ENCODE measurements around the gene HSPA4L.
A peak's percentile ranks its signal among the peaks of the same experiment; 100 is the strongest.

Gene HSPA4L

GRCh38 chr4:127788517-127788916, 6.4 kb downstream of the HSPA4L start:
- TF ChIP-seq EZH2 (IDR thresholded peaks at IDR 0.05; ENCODE audit: borderline replicate concordance, low read length): no peak
- TF ChIP-seq, protein P1, sequence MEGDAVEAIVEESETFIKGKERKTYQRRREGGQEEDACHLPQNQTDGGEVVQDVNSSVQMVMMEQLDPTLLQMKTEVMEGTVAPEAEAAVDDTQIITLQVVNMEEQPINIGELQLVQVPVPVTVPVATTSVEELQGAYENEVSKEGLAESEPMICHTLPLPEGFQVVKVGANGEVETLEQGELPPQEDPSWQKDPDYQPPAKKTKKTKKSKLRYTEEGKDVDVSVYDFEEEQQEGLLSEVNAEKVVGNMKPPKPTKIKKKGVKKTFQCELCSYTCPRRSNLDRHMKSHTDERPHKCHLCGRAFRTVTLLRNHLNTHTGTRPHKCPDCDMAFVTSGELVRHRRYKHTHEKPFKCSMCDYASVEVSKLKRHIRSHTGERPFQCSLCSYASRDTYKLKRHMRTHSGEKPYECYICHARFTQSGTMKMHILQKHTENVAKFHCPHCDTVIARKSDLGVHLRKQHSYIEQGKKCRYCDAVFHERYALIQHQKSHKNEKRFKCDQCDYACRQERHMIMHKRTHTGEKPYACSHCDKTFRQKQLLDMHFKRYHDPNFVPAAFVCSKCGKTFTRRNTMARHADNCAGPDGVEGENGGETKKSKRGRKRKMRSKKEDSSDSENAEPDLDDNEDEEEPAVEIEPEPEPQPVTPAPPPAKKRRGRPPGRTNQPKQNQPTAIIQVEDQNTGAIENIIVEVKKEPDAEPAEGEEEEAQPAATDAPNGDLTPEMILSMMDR (IDR thresholded peaks at IDR 0.05; ENCODE audit: low read length): peak; percentile 61
- Histone ChIP-seq H4K20me1 (ENCODE audit: insufficient read depth, low read length) (no peaks in the 10 kb centered on the region), H3K27me3 (ENCODE audit: insufficient read depth, low read length) (no peaks in the 10 kb centered on the region), H3K9me2 (ENCODE audit: low read depth, low read length) (no peaks in the 10 kb centered on the region), H2AFZ (ENCODE audit: low read length) (no peak overlapping the region), H3K4me1 (ENCODE audit: insufficient read depth, low read length, severe bottlenecking) (peaks cover 12% of the 10 kb centered on the region), H3F3A (ENCODE audit: insufficient read depth, low read length) (no peaks in the 10 kb centered on the region), H3K79me2 (ENCODE audit: insufficient read depth, low read length) (no peaks in the 10 kb centered on the region), H3K36me3 (ENCODE audit: insufficient read depth, low read length) (no peaks in the 10 kb centered on the region), H3K9me3 (ENCODE audit: low read length) (no peaks in the 10 kb centered on the region), H3K4me3 (ENCODE audit: low read depth, low read length, poor library complexity, severe bottlenecking) (no peak overlapping the region), H3K27ac (ENCODE audit: low read depth, low read length, poor library complexity, severe bottlenecking) (no peak overlapping the region), H3K9ac (ENCODE audit: low read length) (no peak overlapping the region), H3K4me2 (ENCODE audit: low read length) (no peak overlapping the region)

- Histone ChIP-seq H3K27ac (ENCODE audit: low read depth, low read length, poor library complexity, severe bottlenecking) (no peak overlapping the region), H3K27me3 (ENCODE audit: insufficient read depth, low read length) (no peaks in the 10 kb centered on the region), H3K9me2 (ENCODE audit: low read depth, low read length) (no peaks in the 10 kb centered on the region), H3K36me3 (ENCODE audit: insufficient read depth, low read length) (no peaks in the 10 kb centered on the region), H3K9me3 (ENCODE audit: low read length) (no peaks in the 10 kb centered on the region), H3K4me1 (ENCODE audit: insufficient read depth, low read length, severe bottlenecking) (no peaks in the 10 kb centered on the region), H2AFZ (ENCODE audit: low read length) (no peak overlapping the region), H3K9ac (ENCODE audit: low read length) (no peak overlapping the region), H3K4me3 (ENCODE audit: low read depth, low read length, poor library complexity, severe bottlenecking) (no peak overlapping the region), H3F3A (ENCODE audit: insufficient read depth, low read length) (no peaks in the 10 kb centered on the region), H4K20me1 (ENCODE audit: insufficient read depth, low read length) (no peaks in the 10 kb centered on the region), H3K4me2 (ENCODE audit: low read length) (no peak overlapping the region), H3K79me2 (ENCODE audit: insufficient read depth, low read length) (no peaks in the 10 kb centered on the region; the same call in 1 of the 2 replicates)
- TF ChIP-seq EZH2 (IDR thresholded peaks at IDR 0.05; ENCODE audit: borderline replicate concordance, low read length): no peak
- TF ChIP-seq, protein P1 (IDR thresholded peaks at IDR 0.05; ENCODE audit: low read length): no peak
Observed at GRCh38 chr4:127791391-127791790, 9.3 kb downstream of the HSPA4L start.

- no peak overlapping the region for H3K4me2 ChIP-seq (ENCODE audit: low read length)
- H3K4me1 ChIP-seq (ENCODE audit: insufficient read depth, low read length, severe bottlenecking): no peaks in the 10 kb centered on the region
- no peak overlapping the region for H2AFZ ChIP-seq (ENCODE audit: low read length)
- H3K36me3 ChIP-seq (ENCODE audit: insufficient read depth, low read length): no peaks in the 10 kb centered on the region
- no peak for TF ChIP-seq EZH2 (IDR thresholded peaks at IDR 0.05; ENCODE audit: borderline replicate concordance, low read length)
- no peak overlapping the region for H3K9ac ChIP-seq (ENCODE audit: low read length)
- no peaks in the 10 kb centered on the region for H3F3A ChIP-seq (ENCODE audit: insufficient read depth, low read length)
- H3K79me2 ChIP-seq (ENCODE audit: insufficient read depth, low read length): no peaks in the 10 kb centered on the region; the same call in 1 of the 2 replicates
- no peaks in the 10 kb centered on the region for H3K9me3 ChIP-seq (ENCODE audit: low read length)
- no peaks in the 10 kb centered on the region for H3K27me3 ChIP-seq (ENCODE audit: insufficient read depth, low read length)
- H3K27ac ChIP-seq (ENCODE audit: low read depth, low read length, poor library complexity, severe bottlenecking): no peak overlapping the region
- no peak overlapping the region for H3K4me3 ChIP-seq (ENCODE audit: low read depth, low read length, poor library complexity, severe bottlenecking)
- H3K9me2 ChIP-seq (ENCODE audit: low read depth, low read length): no peaks in the 10 kb centered on the region
- H4K20me1 ChIP-seq (ENCODE audit: insufficient read depth, low read length): no peaks in the 10 kb centered on the region
Observed at GRCh38 chr4:127793528-127793927, 11.4 kb downstream of the HSPA4L start.

DNA sequence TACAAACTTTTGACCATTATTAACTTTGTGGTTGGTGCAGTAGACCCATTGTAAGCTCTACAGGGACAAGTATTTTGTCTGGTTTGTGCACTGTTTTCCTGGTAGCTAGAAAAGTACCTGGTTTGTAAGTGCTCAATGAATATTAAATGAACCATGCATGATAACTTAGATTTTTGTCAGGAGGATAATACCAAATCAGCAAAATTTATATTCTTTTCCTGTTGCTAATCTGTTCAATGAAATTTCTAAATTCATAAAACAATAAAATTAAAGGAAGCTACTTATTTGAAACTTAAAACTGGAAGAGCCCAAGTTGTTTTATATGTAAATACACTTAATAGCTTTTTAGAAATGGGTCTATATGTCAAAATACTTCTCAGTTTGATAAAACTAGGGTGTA, 17.6 kb downstream of the HSPA4L start:
- Histone ChIP-seq H3K4me1 (ENCODE audit: insufficient read depth, low read length, severe bottlenecking) (no peaks in the 10 kb centered on the region), H3K9ac (ENCODE audit: low read length) (no peak overlapping the region), H3K9me2 (ENCODE audit: low read depth, low read length) (no peaks in the 10 kb centered on the region), H3K4me2 (ENCODE audit: low read length) (no peak overlapping the region), H3K79me2 (ENCODE audit: insufficient read depth, low read length) (no peaks in the 10 kb centered on the region; the same call in 1 of the 2 replicates), H3K27ac (ENCODE audit: low read depth, low read length, poor library complexity, severe bottlenecking) (no peak overlapping the region), H2AFZ (ENCODE audit: low read length) (no peak overlapping the region), H3K4me3 (ENCODE audit: low read depth, low read length, poor library complexity, severe bottlenecking) (no peak overlapping the region), H3F3A (ENCODE audit: insufficient read depth, low read length) (no peaks in the 10 kb centered on the region), H4K20me1 (ENCODE audit: insufficient read depth, low read length) (no peaks in the 10 kb centered on the region), H3K9me3 (ENCODE audit: low read length) (no peaks in the 10 kb centered on the region), H3K36me3 (ENCODE audit: insufficient read depth, low read length) (peaks cover 17% of the 10 kb centered on the region), H3K27me3 (ENCODE audit: insufficient read depth, low read length) (no peaks in the 10 kb centered on the region)
- no peak for TF ChIP-seq EZH2 (IDR thresholded peaks at IDR 0.05; ENCODE audit: borderline replicate concordance, low read length)
- TF ChIP-seq, protein P1 (IDR thresholded peaks at IDR 0.05; ENCODE audit: low read length): no peak
